ENCODE measurements around the gene TIAM1. TPM values are rescaled to one million over a fixed set of nuclear protein-coding genes. Genes with fewer than 3 reads are reported as not detected.

The TIAM1 gene
- total RNA-seq, 1 experiment from 2014 or later: 15.2 TPM

DNA sequence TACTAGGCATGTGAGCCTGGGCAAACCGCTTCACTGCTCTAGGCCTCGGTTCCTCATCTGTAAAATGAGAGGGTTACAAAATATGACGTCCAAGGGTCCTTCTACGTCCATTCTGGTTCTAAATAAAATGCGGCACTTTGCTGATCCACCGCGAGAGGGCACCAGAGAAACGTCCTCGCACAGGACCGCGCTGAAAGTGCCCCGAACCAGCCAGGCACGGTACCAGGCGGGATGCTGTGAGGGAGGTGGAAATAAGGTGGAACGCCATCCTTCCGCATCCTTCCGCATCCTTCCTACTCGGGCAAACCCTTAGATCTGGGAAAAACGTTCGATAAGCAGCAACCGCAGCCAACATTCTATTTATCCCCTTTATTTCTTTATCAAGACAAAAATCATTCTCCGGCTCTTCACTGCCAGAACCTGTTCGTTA lies 245.5 kb downstream of the TIAM1 start:
- TF ChIP-seq, protein P1, sequence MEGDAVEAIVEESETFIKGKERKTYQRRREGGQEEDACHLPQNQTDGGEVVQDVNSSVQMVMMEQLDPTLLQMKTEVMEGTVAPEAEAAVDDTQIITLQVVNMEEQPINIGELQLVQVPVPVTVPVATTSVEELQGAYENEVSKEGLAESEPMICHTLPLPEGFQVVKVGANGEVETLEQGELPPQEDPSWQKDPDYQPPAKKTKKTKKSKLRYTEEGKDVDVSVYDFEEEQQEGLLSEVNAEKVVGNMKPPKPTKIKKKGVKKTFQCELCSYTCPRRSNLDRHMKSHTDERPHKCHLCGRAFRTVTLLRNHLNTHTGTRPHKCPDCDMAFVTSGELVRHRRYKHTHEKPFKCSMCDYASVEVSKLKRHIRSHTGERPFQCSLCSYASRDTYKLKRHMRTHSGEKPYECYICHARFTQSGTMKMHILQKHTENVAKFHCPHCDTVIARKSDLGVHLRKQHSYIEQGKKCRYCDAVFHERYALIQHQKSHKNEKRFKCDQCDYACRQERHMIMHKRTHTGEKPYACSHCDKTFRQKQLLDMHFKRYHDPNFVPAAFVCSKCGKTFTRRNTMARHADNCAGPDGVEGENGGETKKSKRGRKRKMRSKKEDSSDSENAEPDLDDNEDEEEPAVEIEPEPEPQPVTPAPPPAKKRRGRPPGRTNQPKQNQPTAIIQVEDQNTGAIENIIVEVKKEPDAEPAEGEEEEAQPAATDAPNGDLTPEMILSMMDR (IDR thresholded peaks at IDR 0.05; ENCODE audit: unreplicated experiment): peak; percentile 70
- Mint-ChIP-seq H3K9me3 (ENCODE audit: low read depth, unreplicated experiment) (no peaks in the 10 kb centered on the region), H3K36me3 (ENCODE audit: insufficient read depth, unreplicated experiment) (no peaks in the 10 kb centered on the region), H3K4me1 (ENCODE audit: low read depth, unreplicated experiment) (no peaks in the 10 kb centered on the region), H3K27ac (ENCODE audit: unreplicated experiment) (no peak overlapping the region), H3K4me3 (ENCODE audit: low read depth, unreplicated experiment) (no peak overlapping the region), H3K27me3 (ENCODE audit: unreplicated experiment) (peaks cover 8% of the 10 kb centered on the region)
- intact Hi-C loops (cut with micrococcal nuclease; ENCODE audit: unreplicated experiment): loop anchor here (1.0 to 2.0 kb wide), 2 partner anchors 82 to 506 kb away; no protein-coding TSS in a partner anchor
- DNase-seq: peak; percentile 62
- CTCF ChIA-PET: no interaction called here
- BruUV-seq (replicated peaks): no TSS peak

DNA sequence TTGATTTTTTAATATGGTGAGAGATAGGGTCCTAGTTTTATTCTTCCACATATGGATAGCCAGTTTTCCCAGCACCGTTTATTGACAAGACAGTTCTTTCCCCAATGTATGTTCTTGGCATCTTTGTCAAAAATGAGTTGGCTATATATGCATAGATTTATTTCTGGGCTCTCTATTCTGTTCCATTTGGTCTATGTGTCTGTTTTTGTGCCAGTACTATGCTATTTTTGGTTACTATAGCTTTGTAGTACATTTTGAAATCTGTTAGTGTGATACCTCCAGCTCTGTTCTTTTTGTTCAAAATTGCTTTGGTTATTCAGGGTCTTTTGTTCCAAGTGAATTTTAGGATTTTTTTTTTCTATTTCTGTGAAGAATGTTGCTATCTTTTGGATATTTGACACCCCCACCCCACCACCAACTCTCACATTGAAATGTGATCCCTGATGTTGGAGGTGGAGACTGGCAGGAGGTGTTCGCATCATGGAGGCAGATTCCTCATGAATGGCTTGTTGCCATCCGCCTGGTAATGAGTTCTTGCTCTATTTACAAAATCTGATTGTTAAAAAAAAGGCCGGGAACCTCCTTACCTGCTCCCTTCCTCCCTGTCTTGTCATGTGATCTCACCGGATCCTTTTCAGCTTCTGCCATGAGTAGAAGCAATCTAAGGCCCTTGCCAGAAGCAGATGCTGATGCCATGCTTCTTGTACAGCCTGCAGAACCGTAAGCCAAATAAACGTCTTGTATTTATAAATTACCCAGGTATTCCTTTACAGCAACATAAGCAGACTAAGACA lies 251.0 kb downstream of the TIAM1 start:
- TF ChIP-seq, protein P1 (IDR thresholded peaks at IDR 0.05; ENCODE audit: unreplicated experiment): no peak
- no peak overlapping the region for H3K4me3 Mint-ChIP-seq (ENCODE audit: low read depth, unreplicated experiment)
- no peaks in the 10 kb centered on the region for H3K9me3 Mint-ChIP-seq (ENCODE audit: low read depth, unreplicated experiment)
- H3K36me3 Mint-ChIP-seq (ENCODE audit: insufficient read depth, unreplicated experiment): no peaks in the 10 kb centered on the region
- BruUV-seq (replicated peaks): no TSS peak
- no peak overlapping the region for H3K27ac Mint-ChIP-seq (ENCODE audit: unreplicated experiment)
- H3K4me1 Mint-ChIP-seq (ENCODE audit: low read depth, unreplicated experiment): no peaks in the 10 kb centered on the region
- DNase-seq: no peak
- CTCF ChIA-PET: no interaction called here
- H3K27me3 Mint-ChIP-seq (ENCODE audit: unreplicated experiment): peaks cover 17% of the 10 kb centered on the region
- intact Hi-C loops (cut with micrococcal nuclease; ENCODE audit: unreplicated experiment): no loop called here

DNA sequence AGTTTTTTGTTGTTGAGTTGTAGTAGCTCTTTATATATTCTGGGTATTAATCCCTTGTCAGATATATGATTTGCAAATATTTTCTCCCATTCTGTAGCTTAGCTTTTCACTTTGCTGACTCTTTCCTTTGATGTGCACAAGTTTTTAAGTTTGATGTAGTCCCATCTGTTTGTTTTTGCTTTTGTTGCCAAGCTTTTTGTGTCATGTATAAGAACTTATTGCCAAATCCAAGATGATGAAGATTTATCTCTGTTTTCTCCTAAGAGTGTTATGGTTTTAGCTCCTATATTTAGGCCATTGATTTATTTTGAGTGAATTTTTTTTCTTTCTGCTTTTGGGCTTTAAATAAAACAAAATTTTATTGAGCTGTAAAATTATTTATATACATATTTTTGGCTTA lies 253.7 kb downstream of the TIAM1 start:
- H3K36me3 Mint-ChIP-seq (ENCODE audit: insufficient read depth, unreplicated experiment): no peaks in the 10 kb centered on the region
- DNase-seq: no peak
- no peaks in the 10 kb centered on the region for H3K9me3 Mint-ChIP-seq (ENCODE audit: low read depth, unreplicated experiment)
- no peaks in the 10 kb centered on the region for H3K4me1 Mint-ChIP-seq (ENCODE audit: low read depth, unreplicated experiment)
- H3K4me3 Mint-ChIP-seq (ENCODE audit: low read depth, unreplicated experiment): no peak overlapping the region
- CTCF ChIA-PET: no interaction called here
- peaks cover 17% of the 10 kb centered on the region for H3K27me3 Mint-ChIP-seq (ENCODE audit: unreplicated experiment)
- intact Hi-C loops (cut with micrococcal nuclease; ENCODE audit: unreplicated experiment): no loop called here
- BruUV-seq (replicated peaks): no TSS peak
- TF ChIP-seq, protein P1 (IDR thresholded peaks at IDR 0.05; ENCODE audit: unreplicated experiment): no peak
- no peak overlapping the region for H3K27ac Mint-ChIP-seq (ENCODE audit: unreplicated experiment)

DNA sequence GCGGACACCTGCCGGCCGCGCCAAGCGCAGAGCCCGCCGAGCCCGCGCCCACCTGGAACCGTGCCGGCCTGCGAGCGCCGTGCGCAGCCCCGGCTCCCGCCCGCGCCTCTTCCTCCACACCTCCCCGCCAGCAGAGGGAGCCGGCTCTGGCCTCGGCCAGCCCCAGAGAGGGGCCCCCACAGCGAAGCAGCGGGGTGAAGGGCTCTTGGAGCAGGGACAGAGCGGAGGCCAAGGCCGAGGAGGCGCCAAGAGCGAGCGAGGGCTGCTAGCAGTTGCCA lies 255.6 kb downstream of the TIAM1 start:
- TF ChIP-seq, protein P1 (IDR thresholded peaks at IDR 0.05; ENCODE audit: unreplicated experiment): no peak
- CTCF ChIA-PET: no interaction called here
- Mint-ChIP-seq H3K9me3 (ENCODE audit: low read depth, unreplicated experiment) (no peaks in the 10 kb centered on the region), H3K36me3 (ENCODE audit: insufficient read depth, unreplicated experiment) (no peaks in the 10 kb centered on the region), H3K27ac (ENCODE audit: unreplicated experiment) (no peak overlapping the region), H3K4me1 (ENCODE audit: low read depth, unreplicated experiment) (no peaks in the 10 kb centered on the region), H3K27me3 (ENCODE audit: unreplicated experiment) (peaks cover 7% of the 10 kb centered on the region), H3K4me3 (ENCODE audit: low read depth, unreplicated experiment) (no peak overlapping the region)
- intact Hi-C loops (cut with micrococcal nuclease; ENCODE audit: unreplicated experiment): no loop called here
- no TSS peak for BruUV-seq (replicated peaks)
- peak; percentile 38 for DNase-seq
